Neural progenitor cell (in vitro differentiated cells): ENCODE data around the gene SYNJ2.

Experiments used
- CTCF ChIP-seq: fragments of 200-600 bp; sonication (generic); IDR thresholded peaks from 2 replicates; pipeline ENCODE4 v1.5.1; 2017; ENCODE audit warnings: antibody characterized with exemption, mild to moderate bottlenecking
- EZH2 ChIP-seq: fragments of 200-600 bp; sonication (generic); IDR thresholded peaks from 2 replicates; pipeline ENCODE4 v1.6.1; 2017; ENCODE audit warnings: antibody characterized with exemption, mild to moderate bottlenecking, moderate library complexity
- EZH2phosphoT487 ChIP-seq: fragments of 200-600 bp; sonication (generic); IDR thresholded peaks from 2 replicates; pipeline ENCODE4 v1.6.1; 2017; ENCODE audit warnings: antibody characterized with exemption

- TF ChIP-seq CTCF (no peak), EZH2 (no peak), EZH2phosphoT487 (no peak)
Observed at GRCh38 chr6:158044525-158044888, 62.8 kb downstream of the SYNJ2 start.
